K562 (cell line): ENCODE measurements around the gene CYTH4.

Experiments used
- ADNP ChIP-seq: fragments of 200-800 bp; sonication (Bioruptor generic); IDR thresholded peaks from 2 replicates; pipeline ENCODE4 v1.6.1; 2016; ENCODE audit warnings: missing genetic modification characterization, missing compliant biosample characterization
- BHLHE40 ChIP-seq: IDR thresholded peaks from 2 replicates; pipeline ENCODE4 v1.6.1; 2011; ENCODE audit warnings: low read length, improper control_type of control experiment
- CBFB ChIP-seq: sonication (generic); formaldehyde crosslinking; IDR thresholded peaks from 2 replicates; pipeline ENCODE4 v1.4.0; 2020; ENCODE audit warnings: mild to moderate bottlenecking, missing genetic modification reagents
- CTCF ChIP-seq, 3 experiments: IDR thresholded peaks in 2 of 3; conservative IDR thresholded peaks in 1 of 3; 2 replicates each; pipeline ENCODE4 v1.5.1; 2011 to 2012; ENCODE audit warnings: low read length in 3 of 3, mild to moderate bottlenecking in 3 of 3, control low read depth in 2 of 3, improper control_type of control experiment in 1 of 3, inconsistent platforms in 1 of 3, low read depth in 1 of 3, mixed read lengths in 1 of 3, moderate library complexity in 1 of 3; ENCODE audit not compliant: insufficient read depth in 2 of 3
- EP300 ChIP-seq: IDR thresholded peaks from 2 replicates; pipeline ENCODE4 v1.6.1; 2012; ENCODE audit warnings: low read length, improper control_type of control experiment
- GABPA ChIP-seq: fragments of 200-800 bp; sonication (Bioruptor generic); conservative IDR thresholded peaks from 2 replicates; pipeline ENCODE4 v1.6.1; 2016; ENCODE audit warnings: low read depth, missing genetic modification characterization, missing compliant biosample characterization
- MBD2 ChIP-seq: sonication (generic); IDR thresholded peaks from 2 replicates; pipeline ENCODE4 v1.6.1; 2016; ENCODE audit warnings: low read depth, borderline replicate concordance
- RAD51 ChIP-seq: fragments of 450-650 bp; IDR thresholded peaks from 2 replicates; pipeline ENCODE4 v1.7.1; 2016; ENCODE audit warnings: low read depth, mild to moderate bottlenecking, borderline replicate concordance
- SFPQ ChIP-seq: fragments of 200-400 bp; formaldehyde crosslinking; IDR thresholded peaks from 2 replicates; pipeline ENCODE4 v1.6.1; 2017; ENCODE audit warnings: mild to moderate bottlenecking, low read depth, low read length, moderate library complexity
- USF2 ChIP-seq: sonication (generic); formaldehyde crosslinking; IDR thresholded peaks from 2 replicates; pipeline ENCODE4 v1.5.0; 2020; ENCODE audit warnings: missing genetic modification reagents
- XRCC4 ChIP-seq: IDR thresholded peaks from one replicate; pipeline ENCODE4 v1.6.1; 2011; ENCODE audit not compliant: insufficient read depth, insufficient read length; ENCODE audit errors: extremely low read depth
- YY1 ChIP-seq, 3 experiments: IDR thresholded peaks; 2 replicates each; pipeline ENCODE4 v1.6.1; 2011; ENCODE audit warnings: low read length in 2 of 3, mild to moderate bottlenecking in 2 of 3, moderate library complexity in 2 of 3, borderline replicate concordance in 1 of 3, control low read depth in 1 of 3, low read depth in 1 of 3; ENCODE audit not compliant: insufficient read depth in 3 of 3, insufficient replicate concordance in 2 of 3, control insufficient read depth in 1 of 3, insufficient read length in 1 of 3; ENCODE audit errors: extremely low read depth in 1 of 3
- ZNF449 ChIP-seq: fragments of 250-450 bp; sonication (Bioruptor Pico); IDR thresholded peaks from 2 replicates; pipeline ENCODE4 v1.8.0; 2022; ENCODE audit warnings: moderate library complexity, mild to moderate bottlenecking, inconsistent platforms

- TF ChIP-seq USF2 (CRISPR knock-in tag) (no peak), EP300 (no peak), RAD51 (no peak), XRCC4 (no peak), BHLHE40 (no peak), CBFB (CRISPR knock-in tag) (no peak), ZNF449 (no peak), ADNP (tag) (no peak), MBD2 (no peak), YY1 (IDR thresholded peaks at IDR 0.05; ENCODE audit: borderline replicate concordance in 1 of 3, control insufficient read depth in 1 of 3, extremely low read depth in 1 of 3, insufficient read depth in 3 of 3, insufficient read length in 1 of 3, insufficient replicate concordance in 2 of 3, low read depth in 1 of 3, low read length in 2 of 3) (no peak), SFPQ (no peak), CTCF (IDR thresholded peaks at IDR 0.05 in 2 of 3, conservative IDR thresholded peaks at IDR 0.05 in 1 of 3; ENCODE audit: insufficient read depth in 2 of 3, low read depth in 1 of 3, low read length in 3 of 3) (no peak), GABPA (tag) (no peak)
Observed at GRCh38 chr22:37256075-37256726, 26.1 kb upstream of the CYTH4 start.
